ENCODE data around the gene KAT8. TPM values are rescaled to one million over a fixed set of nuclear protein-coding genes. Genes with fewer than 3 reads are reported as not detected.
"Not testable (repeated sequence)": the region's sequence is repeated elsewhere in the genome, so short reads cannot be mapped to it uniquely, and the experiment has no call there.

KAT8 gene
- polyA plus RNA-seq, 1 experiment = 23.0 TPM

DNA sequence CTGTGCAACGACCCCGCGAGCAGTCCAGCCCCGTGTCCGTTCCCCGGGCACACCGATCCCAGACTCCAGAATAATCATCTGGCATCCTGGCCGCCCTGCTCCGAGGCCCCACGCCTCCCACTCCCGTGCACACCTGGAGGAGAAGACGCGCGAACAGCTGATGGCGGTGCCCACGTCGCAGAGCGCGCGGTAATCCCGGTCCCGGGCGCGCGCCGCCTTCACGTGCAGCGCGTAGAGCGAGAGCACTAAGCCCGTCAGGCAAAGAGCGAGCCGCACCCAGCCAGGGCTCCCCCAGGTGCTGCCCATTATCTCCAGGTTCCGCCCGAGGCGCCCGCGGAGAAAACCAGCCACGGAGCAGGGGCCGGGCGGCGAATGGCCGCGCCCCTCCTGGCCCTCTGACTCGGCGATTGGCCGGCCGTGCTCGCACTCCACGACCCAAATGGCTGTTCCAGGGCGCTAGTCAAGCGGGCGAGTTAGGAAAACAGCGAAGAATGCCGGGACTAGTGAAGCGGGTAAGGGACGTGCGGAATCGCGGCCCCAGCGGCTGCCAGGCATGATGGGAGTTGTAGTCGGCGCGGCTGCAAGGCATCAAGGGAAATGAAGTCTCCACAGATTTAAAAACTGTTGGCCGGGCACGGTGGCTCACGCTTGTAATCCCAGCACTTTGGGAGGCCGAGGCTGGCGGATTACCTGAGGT is 22.9 kb upstream of the KAT8 start, which contains the start of gene VKORC1:
Gene VKORC1, minus strand, starts transcription at position 374 of the 697 bp plus-strand sequence. Its CDS starts 68 bp downstream, at position 306.
- Histone ChIP-seq H3K9me3 (ENCODE audit: control insufficient read depth, insufficient read depth, low read length) (peaks cover 3% of the 10 kb centered on the region; the same call in 1 of the 2 replicates), H3K27me3 (ENCODE audit: control insufficient read depth, insufficient read depth, low read length) (no peaks in the 10 kb centered on the region), H3K27ac (ENCODE audit: low read depth, low read length) (peak within 1 kb of the TSS; percentile 81), H3K4me3 (ENCODE audit: low read depth, low read length) (peak within 1 kb of the TSS; percentile 94)
- DNase-seq (ENCODE audit: low read depth, low spot score) = peak; percentile 92
- ChIA-PET POLR2A (interaction anchor here (0.6 to 1.9 kb wide), 5 partner anchors 21 to 1364 kb away, joined by 3 to 7 read pairs (median 5); partner anchors contain the start of genes FUS, KAT8, ZNF646 and ZNF668), CTCF (interaction anchor here (0.5 kb wide), 1 partner anchor 66 kb away, joined by 4 read pairs; no protein-coding TSS in a partner anchor)
- TF ChIP-seq, protein P1, sequence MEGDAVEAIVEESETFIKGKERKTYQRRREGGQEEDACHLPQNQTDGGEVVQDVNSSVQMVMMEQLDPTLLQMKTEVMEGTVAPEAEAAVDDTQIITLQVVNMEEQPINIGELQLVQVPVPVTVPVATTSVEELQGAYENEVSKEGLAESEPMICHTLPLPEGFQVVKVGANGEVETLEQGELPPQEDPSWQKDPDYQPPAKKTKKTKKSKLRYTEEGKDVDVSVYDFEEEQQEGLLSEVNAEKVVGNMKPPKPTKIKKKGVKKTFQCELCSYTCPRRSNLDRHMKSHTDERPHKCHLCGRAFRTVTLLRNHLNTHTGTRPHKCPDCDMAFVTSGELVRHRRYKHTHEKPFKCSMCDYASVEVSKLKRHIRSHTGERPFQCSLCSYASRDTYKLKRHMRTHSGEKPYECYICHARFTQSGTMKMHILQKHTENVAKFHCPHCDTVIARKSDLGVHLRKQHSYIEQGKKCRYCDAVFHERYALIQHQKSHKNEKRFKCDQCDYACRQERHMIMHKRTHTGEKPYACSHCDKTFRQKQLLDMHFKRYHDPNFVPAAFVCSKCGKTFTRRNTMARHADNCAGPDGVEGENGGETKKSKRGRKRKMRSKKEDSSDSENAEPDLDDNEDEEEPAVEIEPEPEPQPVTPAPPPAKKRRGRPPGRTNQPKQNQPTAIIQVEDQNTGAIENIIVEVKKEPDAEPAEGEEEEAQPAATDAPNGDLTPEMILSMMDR (IDR thresholded peaks at IDR 0.05; ENCODE audit: low read depth, low read length) = no peak

DNA sequence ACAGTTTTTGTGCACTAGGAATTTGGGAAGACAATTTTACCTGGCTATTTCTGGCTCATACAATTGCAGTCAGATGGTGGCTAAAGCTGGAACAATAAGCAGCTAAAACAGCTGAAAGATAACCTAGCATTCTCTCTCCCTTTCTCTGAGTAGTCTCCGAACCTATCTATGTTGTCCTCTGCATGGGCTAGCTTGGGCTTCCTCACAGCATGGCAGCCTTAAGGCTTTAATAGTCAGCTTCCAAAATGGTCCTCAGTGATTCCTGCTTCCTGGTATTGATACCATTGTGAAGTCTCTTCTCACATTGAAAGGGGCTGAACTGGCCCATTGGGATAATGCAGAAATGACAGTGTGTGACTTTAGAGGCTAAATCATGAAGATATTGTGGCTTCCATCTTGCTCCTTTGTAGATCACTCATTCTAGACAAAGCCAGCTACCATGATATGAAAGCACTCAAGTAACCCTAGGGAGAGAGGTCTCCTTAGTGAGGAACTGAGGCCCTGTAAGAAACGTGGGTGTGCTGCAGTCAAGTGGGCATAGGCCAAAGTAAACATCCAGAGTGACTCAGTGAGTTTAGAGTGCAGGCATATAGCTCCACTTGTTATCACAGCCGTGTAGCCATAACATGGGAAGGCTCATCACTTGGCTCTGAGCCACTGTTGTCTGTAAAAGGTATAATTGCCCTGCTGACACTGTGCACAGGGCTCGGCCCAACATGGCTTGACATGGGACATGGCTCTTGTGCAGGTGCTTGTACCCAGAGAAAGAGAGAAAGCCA is 17.4 kb upstream of the KAT8 start:
- no peak for DNase-seq (ENCODE audit: low read depth, low spot score)
- TF ChIP-seq, protein P1 (IDR thresholded peaks at IDR 0.05; ENCODE audit: low read depth, low read length) = no peak
- peaks cover 4% of the 10 kb centered on the region; the same call in 1 of the 2 replicates for H3K9me3 ChIP-seq (ENCODE audit: control insufficient read depth, insufficient read depth, low read length)
- H3K27me3 ChIP-seq (ENCODE audit: control insufficient read depth, insufficient read depth, low read length) = no peaks in the 10 kb centered on the region
- H3K27ac ChIP-seq (ENCODE audit: low read depth, low read length) = no peak overlapping the region
- ChIA-PET POLR2A (interaction anchor here (0.6 to 2.5 kb wide), 3 partner anchors 17 to 80 kb away, joined by 9 to 12 read pairs (median 11); partner anchors contain the start of genes FUS and KAT8), CTCF (interaction anchor here (1.3 kb wide), 1 partner anchor 42 kb away, joined by 6 read pairs; no protein-coding TSS in a partner anchor)
- H3K4me3 ChIP-seq (ENCODE audit: low read depth, low read length) = no peak overlapping the region

DNA sequence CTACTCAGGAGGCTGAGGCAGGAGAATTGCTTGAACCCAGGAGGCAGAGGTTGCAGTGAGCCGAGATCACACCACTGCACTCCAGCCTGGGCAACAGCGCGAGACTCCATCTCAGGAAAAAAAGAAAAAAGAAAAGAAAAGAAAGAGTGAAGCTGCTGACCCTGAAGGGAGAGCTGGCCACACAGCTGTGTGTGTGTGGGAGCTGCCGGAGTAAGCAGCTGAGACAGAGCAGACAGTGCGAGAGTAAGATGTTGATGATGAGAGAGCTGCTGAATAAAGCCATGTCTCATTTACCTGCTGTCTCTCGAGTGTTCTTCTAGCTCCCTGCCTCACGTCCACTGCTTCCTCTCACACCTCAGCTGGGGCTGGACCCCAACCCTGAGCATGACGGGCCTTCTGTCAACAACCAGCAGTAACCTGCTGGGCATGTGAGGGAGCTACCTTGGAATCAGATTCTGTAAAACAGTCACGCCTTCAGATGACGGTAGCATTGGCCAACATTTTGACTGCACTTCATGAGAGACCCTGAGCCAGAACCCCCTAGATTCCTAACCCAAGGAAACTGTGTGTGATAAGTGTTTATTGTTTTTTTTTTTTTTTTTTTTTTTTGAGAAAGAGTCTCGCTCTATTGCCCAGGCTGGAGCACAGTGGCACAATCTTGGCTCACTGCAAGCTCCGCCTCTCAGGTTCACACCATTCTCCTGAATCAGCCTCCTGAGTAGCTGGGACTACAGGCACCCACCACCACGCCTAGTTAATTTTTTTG is 16.4 kb upstream of the KAT8 start:
- not testable (repeated sequence) for H3K9me3 ChIP-seq (ENCODE audit: control insufficient read depth, insufficient read depth, low read length); H3K27me3 ChIP-seq (ENCODE audit: control insufficient read depth, insufficient read depth, low read length); DNase-seq (ENCODE audit: low read depth, low spot score); H3K4me3 ChIP-seq (ENCODE audit: low read depth, low read length); H3K27ac ChIP-seq (ENCODE audit: low read depth, low read length)
- CTCF ChIA-PET = interaction anchor here (0.6 to 1.3 kb wide), 3 partner anchors 14 to 161 kb away, joined by 3 to 6 read pairs (median 4); no protein-coding TSS in a partner anchor
- POLR2A ChIA-PET = interaction anchor here (0.6 to 2.2 kb wide), 3 partner anchors 16 to 79 kb away, joined by 3 to 12 read pairs (median 5); partner anchors contain the start of genes FUS and KAT8

DNA sequence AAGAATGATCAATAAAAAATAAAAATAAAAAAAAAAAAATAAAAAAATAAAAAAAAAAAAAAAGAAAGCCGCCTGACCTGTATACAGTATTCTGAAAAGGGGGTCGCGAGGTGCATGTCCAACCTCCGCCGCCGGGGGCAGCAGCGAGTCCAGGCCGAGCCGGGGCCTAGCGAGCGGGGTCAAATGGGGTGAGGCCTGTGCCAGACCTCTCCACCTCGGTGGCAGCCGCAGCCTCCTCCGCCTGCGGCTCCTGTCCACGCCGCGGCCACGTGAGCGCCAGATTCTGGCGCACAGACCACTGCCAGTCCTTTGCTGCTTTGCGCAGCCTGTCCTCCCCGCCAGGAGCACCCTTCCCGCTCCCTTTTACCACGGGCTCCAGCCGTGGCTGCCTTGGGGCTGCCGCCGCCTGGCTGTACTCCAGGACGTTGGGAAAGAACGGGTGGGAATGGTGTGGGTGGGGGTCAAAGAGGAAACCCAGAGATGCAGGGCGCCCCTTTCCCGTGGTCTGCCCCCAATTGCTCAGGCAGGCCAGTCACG is 11.7 kb upstream of the KAT8 start:
- no peak for DNase-seq (ENCODE audit: low read depth, low spot score)
- Histone ChIP-seq H3K27me3 (ENCODE audit: control insufficient read depth, insufficient read depth, low read length) (no peaks in the 10 kb centered on the region), H3K4me3 (ENCODE audit: low read depth, low read length) (no peak overlapping the region), H3K9me3 (ENCODE audit: control insufficient read depth, insufficient read depth, low read length) (no peaks in the 10 kb centered on the region), H3K27ac (ENCODE audit: low read depth, low read length) (no peak overlapping the region)
- ChIA-PET POLR2A (no interaction called here), CTCF (no interaction called here)
- TF ChIP-seq, protein P1 (IDR thresholded peaks at IDR 0.05; ENCODE audit: low read depth, low read length) = peak; percentile 81
